K562 (cell line): ENCODE data around the gene MPDZ. TPM values are rescaled to one million over a fixed set of nuclear protein-coding genes. Genes with fewer than 3 reads are reported as not detected.

Experiments
- NFATC3 ChIP-seq: fragments of 450-650 bp; IDR thresholded peaks from 2 replicates; pipeline ENCODE4 v1.6.1; 2017; ENCODE audit warnings: mild to moderate bottlenecking
- PML ChIP-seq: IDR thresholded peaks from 2 replicates; pipeline ENCODE4 v1.6.1; 2012; ENCODE audit warnings: low read length, inconsistent platforms
- ZNF217 ChIP-seq: sonication (generic); formaldehyde crosslinking; IDR thresholded peaks from 2 replicates; pipeline ENCODE4 v1.8.0; 2022; ENCODE audit warnings: mild to moderate bottlenecking, missing genetic modification reagents
- ZNF764 ChIP-seq: fragments of 250-450 bp; sonication (Bioruptor Pico); IDR thresholded peaks from 2 replicates; pipeline ENCODE4 v1.4.0; 2020; ENCODE audit warnings: low read depth, mild to moderate bottlenecking, moderate library complexity
- polyA plus RNA-seq, 8 experiments: library from polyadenylated mRNA; depleted of rRNA in 4 of 8; stranded (reverse) in 5 of 8; unstranded in 3 of 8; fragments of >200 nt; fragmentation: Nextera tagmentation in 2 of 8; fragmentation: Illumina TruSeq in 1 of 8; extraction: Ambion mirVana in 2 of 8; extraction: Trizol in 1 of 8; gene quantifications; 2 replicates each; pipeline versions ENCODE4 v1.2.1 to v1.2.3, GENCODE V29; 2011 to 2014; ENCODE audit warnings: inconsistent platforms in 1 of 8, missing spikeins in 1 of 8
- total RNA-seq, 7 experiments: library from RNA; depleted of rRNA in 6 of 7; stranded (reverse); fragments of >200 nt in 6 of 7; fragmentation: Illumina TruSeq in 2 of 7; extraction: Trizol in 2 of 7; gene quantifications; 2 replicates each; pipeline versions ENCODE4 v1.2.1 to v1.2.3, GENCODE V29; 2011 to 2021; ENCODE audit warnings: low replicate concordance in 1 of 7
- TF ChIP-seq, protein P1 (sequence below): fragments of 450-650 bp; IDR thresholded peaks from 2 replicates; pipeline ENCODE4 v1.6.1; 2016; ENCODE audit warnings: mild to moderate bottlenecking, moderate library complexity
- TF ChIP-seq, protein P2 (sequence below): sonication (generic); formaldehyde crosslinking; IDR thresholded peaks from 2 replicates; pipeline ENCODE4 v1.8.1; 2023; ENCODE audit warnings: mild to moderate bottlenecking, missing genetic modification reagents

The MPDZ gene
- total and polyA plus RNA-seq, 9 of the 15 experiments (the other 6 are each of a cell fraction or from before 2014, with no cell fraction given) = 3.9 to 13.2 (median 5.7) TPM

DNA sequence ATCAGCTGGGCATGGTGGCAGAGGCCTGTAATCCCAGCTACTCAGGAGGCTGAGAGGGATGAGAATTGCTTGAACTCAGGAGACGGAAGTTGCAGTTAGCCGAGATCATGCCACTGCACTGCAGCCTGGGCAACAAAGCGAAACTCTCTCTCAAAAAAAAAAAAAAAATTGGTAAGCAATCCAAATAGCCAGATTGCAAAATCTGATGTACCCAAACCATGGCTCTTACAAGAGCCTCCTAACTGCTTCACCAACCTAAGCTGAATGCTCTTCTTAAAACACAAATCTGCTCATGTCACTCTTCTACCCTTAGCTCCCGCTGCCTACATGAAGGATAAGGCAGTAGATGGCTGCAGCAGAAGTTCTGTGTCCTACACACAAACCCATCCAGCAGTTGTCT, 105.9 kb downstream of the MPDZ start (continued):
- TF ChIP-seq, protein P1, sequence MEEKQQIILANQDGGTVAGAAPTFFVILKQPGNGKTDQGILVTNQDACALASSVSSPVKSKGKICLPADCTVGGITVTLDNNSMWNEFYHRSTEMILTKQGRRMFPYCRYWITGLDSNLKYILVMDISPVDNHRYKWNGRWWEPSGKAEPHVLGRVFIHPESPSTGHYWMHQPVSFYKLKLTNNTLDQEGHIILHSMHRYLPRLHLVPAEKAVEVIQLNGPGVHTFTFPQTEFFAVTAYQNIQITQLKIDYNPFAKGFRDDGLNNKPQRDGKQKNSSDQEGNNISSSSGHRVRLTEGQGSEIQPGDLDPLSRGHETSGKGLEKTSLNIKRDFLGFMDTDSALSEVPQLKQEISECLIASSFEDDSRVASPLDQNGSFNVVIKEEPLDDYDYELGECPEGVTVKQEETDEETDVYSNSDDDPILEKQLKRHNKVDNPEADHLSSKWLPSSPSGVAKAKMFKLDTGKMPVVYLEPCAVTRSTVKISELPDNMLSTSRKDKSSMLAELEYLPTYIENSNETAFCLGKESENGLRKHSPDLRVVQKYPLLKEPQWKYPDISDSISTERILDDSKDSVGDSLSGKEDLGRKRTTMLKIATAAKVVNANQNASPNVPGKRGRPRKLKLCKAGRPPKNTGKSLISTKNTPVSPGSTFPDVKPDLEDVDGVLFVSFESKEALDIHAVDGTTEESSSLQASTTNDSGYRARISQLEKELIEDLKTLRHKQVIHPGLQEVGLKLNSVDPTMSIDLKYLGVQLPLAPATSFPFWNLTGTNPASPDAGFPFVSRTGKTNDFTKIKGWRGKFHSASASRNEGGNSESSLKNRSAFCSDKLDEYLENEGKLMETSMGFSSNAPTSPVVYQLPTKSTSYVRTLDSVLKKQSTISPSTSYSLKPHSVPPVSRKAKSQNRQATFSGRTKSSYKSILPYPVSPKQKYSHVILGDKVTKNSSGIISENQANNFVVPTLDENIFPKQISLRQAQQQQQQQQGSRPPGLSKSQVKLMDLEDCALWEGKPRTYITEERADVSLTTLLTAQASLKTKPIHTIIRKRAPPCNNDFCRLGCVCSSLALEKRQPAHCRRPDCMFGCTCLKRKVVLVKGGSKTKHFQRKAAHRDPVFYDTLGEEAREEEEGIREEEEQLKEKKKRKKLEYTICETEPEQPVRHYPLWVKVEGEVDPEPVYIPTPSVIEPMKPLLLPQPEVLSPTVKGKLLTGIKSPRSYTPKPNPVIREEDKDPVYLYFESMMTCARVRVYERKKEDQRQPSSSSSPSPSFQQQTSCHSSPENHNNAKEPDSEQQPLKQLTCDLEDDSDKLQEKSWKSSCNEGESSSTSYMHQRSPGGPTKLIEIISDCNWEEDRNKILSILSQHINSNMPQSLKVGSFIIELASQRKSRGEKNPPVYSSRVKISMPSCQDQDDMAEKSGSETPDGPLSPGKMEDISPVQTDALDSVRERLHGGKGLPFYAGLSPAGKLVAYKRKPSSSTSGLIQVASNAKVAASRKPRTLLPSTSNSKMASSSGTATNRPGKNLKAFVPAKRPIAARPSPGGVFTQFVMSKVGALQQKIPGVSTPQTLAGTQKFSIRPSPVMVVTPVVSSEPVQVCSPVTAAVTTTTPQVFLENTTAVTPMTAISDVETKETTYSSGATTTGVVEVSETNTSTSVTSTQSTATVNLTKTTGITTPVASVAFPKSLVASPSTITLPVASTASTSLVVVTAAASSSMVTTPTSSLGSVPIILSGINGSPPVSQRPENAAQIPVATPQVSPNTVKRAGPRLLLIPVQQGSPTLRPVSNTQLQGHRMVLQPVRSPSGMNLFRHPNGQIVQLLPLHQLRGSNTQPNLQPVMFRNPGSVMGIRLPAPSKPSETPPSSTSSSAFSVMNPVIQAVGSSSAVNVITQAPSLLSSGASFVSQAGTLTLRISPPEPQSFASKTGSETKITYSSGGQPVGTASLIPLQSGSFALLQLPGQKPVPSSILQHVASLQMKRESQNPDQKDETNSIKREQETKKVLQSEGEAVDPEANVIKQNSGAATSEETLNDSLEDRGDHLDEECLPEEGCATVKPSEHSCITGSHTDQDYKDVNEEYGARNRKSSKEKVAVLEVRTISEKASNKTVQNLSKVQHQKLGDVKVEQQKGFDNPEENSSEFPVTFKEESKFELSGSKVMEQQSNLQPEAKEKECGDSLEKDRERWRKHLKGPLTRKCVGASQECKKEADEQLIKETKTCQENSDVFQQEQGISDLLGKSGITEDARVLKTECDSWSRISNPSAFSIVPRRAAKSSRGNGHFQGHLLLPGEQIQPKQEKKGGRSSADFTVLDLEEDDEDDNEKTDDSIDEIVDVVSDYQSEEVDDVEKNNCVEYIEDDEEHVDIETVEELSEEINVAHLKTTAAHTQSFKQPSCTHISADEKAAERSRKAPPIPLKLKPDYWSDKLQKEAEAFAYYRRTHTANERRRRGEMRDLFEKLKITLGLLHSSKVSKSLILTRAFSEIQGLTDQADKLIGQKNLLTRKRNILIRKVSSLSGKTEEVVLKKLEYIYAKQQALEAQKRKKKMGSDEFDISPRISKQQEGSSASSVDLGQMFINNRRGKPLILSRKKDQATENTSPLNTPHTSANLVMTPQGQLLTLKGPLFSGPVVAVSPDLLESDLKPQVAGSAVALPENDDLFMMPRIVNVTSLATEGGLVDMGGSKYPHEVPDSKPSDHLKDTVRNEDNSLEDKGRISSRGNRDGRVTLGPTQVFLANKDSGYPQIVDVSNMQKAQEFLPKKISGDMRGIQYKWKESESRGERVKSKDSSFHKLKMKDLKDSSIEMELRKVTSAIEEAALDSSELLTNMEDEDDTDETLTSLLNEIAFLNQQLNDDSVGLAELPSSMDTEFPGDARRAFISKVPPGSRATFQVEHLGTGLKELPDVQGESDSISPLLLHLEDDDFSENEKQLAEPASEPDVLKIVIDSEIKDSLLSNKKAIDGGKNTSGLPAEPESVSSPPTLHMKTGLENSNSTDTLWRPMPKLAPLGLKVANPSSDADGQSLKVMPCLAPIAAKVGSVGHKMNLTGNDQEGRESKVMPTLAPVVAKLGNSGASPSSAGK = no peak
- TF ChIP-seq NFATC3 = no peak
- no peak for TF ChIP-seq ZNF764 (CRISPR knock-in tag)
- no peak for TF ChIP-seq PML
- TF ChIP-seq, protein P2, sequence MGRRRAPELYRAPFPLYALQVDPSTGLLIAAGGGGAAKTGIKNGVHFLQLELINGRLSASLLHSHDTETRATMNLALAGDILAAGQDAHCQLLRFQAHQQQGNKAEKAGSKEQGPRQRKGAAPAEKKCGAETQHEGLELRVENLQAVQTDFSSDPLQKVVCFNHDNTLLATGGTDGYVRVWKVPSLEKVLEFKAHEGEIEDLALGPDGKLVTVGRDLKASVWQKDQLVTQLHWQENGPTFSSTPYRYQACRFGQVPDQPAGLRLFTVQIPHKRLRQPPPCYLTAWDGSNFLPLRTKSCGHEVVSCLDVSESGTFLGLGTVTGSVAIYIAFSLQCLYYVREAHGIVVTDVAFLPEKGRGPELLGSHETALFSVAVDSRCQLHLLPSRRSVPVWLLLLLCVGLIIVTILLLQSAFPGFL (CRISPR knock-in tag) = no peak
- TF ChIP-seq ZNF217 (CRISPR knock-in tag) = no peak
